ENCODE measurements around the gene PTCSC3. TPM values are rescaled to one million over a fixed set of nuclear protein-coding genes. Genes with fewer than 3 reads are reported as not detected.

Gene PTCSC3
- total and polyA plus RNA-seq, 8 donors = not detected

- H3K9me3 ChIP-seq = no peaks in the 10 kb centered on the region
- no peak for TF ChIP-seq CTCF (IDR thresholded peaks at IDR 0.05)
- H3K36me3 ChIP-seq = no peaks in the 10 kb centered on the region
- FAIRE-seq (no peak), DNase-seq (no peak), ATAC-seq (no peak)
- H3K4me1 ChIP-seq = no peaks in the 10 kb centered on the region
- no peak overlapping the region for H3K4me3 ChIP-seq
- intact Hi-C loops (cut with DNase I) = no loop called here
- no peak overlapping the region for H3K27ac ChIP-seq
- 67 to 71% methylated on average over 4 of the region's 4 CpGs for WGBS, 2 donors
- H3K27me3 ChIP-seq = no peaks in the 10 kb centered on the region
Measured at GRCh38 chr14:36204461-36205073, 28.0 kb upstream of the PTCSC3 start.

DNA sequence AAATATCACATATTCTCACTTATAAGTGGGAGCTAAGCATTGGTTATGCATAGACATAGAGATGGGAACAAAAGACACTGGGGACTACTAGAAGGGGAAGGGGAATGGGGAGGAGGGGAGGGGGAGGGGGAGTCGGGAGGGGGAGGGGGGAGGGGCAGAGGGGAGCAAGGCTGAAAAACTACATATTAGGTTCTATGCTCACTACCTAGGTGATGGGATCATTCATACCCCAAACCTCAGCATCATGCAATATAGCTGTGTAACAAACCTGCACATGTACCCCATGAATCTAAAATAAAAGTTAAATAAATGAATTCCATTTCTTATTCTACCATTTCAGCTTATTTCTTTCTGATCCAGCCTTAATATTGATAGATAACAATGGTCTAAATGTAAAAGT lies 21.9 kb upstream of the PTCSC3 start:
- Histone ChIP-seq H3K27ac (no peak overlapping the region), H3K4me1 (no peaks in the 10 kb centered on the region), H3K27me3 (no peaks in the 10 kb centered on the region), H3K9me3 (no peaks in the 10 kb centered on the region), H3K36me3 (no peaks in the 10 kb centered on the region), H3K4me3 (no peak overlapping the region)
- intact Hi-C loops (cut with DNase I) = no loop called here
- no peak for ATAC-seq
- WGBS, 2 donors = no CpG with 5 or more reads among the region's 1 CpG
- FAIRE-seq = no peak
- no peak for DNase-seq
- TF ChIP-seq CTCF (IDR thresholded peaks at IDR 0.05) = no peak

GRCh38 chr14:36194663-36195062 lies 18.1 kb upstream of the PTCSC3 start:
- ATAC-seq (no peak), FAIRE-seq (no peak), DNase-seq (no peak)
- WGBS, 2 donors = 78 to 79% methylated on average over 4 of the region's 4 CpGs
- TF ChIP-seq CTCF (IDR thresholded peaks at IDR 0.05) = no peak
- Histone ChIP-seq H3K27ac (no peak overlapping the region), H3K4me3 (no peak overlapping the region), H3K9me3 (no peaks in the 10 kb centered on the region), H3K27me3 (no peaks in the 10 kb centered on the region), H3K36me3 (no peaks in the 10 kb centered on the region), H3K4me1 (no peaks in the 10 kb centered on the region)
- intact Hi-C loops (cut with DNase I) = no loop called here

DNA sequence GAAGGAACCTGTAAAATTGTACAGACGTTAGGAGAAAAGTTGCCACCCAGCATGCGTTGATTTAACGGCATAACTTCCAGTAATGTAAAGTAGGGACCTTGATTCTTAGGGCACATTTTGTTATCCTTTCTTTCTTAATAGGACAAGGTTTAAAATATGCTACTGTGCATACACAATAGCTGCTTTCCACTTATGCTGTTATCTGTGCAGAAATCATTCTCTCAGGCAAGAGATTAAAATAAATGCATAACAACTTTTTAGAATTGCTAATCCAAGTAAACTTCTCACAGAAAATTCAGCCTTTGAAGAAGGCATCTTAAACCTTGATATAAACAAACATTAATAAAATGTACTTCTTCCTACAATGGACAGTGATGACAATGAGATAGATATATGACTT lies 16.0 kb upstream of the PTCSC3 start:
- ATAC-seq = no peak

More for the DNA sequence above, 16.0 kb upstream of the PTCSC3 start:
- no peaks in the 10 kb centered on the region for H3K27me3 ChIP-seq
- intact Hi-C loops (cut with DNase I) = no loop called here
- no peak overlapping the region for H3K4me3 ChIP-seq
- no peak overlapping the region for H3K27ac ChIP-seq
- H3K9me3 ChIP-seq = no peaks in the 10 kb centered on the region
- no peak for DNase-seq
- TF ChIP-seq CTCF (IDR thresholded peaks at IDR 0.05) = no peak
- H3K36me3 ChIP-seq = no peaks in the 10 kb centered on the region
- H3K4me1 ChIP-seq = no peaks in the 10 kb centered on the region
- no peak for FAIRE-seq
- WGBS, 2 donors = 58 to 69% methylated on average over 3 of the region's 3 CpGs

Measured in pancreas (tissue), 10 donors.